Eye (tissue), 1 donor: ENCODE results near the gene KIF16B.
"Not testable (repeated sequence)": the region's sequence is repeated elsewhere in the genome, so short reads cannot be mapped to it uniquely, and the experiment has no call there.

Experiments
- DNase-seq: peaks from one replicate; pipeline ENCODE4 v3.0.0-alpha.2; 2015

Gene KIF16B

DNA sequence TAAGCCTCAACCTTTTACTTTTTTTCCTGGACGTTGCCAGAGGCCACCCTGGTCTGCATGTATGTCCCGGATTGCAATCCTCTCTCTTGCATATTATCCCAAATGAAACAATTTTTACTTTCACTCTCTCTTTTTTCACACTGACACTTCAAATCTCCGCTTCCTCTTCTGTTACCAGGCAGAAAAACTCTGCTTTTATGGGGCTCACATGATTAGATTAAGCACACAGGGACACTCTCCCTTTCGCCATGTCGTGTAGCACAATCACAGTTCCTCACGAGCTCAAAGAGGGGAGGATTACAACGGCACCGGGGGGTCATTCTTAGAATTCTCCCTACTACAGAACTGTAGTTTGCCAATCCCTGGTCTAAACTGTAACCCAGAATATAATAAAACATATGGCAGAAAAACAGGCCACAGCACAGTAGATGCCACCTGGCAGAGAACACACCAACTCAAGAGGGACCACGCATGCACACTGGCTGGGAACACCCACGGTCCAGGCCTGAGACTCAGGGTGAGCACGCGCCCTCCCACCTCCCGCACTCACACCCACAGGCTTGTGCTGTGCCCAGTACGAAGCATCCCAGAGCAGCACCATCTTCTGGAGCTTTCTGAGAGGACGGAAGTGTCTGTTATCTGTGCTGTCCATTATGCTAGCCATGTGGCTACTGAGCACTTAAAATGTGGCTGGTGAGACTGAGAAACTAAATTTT is 288.7 kb downstream of the KIF16B start:
- no peak for DNase-seq

GRCh38 chr20:16283978-16284377 is 289.3 kb downstream of the KIF16B start:
- DNase-seq = no peak

DNA sequence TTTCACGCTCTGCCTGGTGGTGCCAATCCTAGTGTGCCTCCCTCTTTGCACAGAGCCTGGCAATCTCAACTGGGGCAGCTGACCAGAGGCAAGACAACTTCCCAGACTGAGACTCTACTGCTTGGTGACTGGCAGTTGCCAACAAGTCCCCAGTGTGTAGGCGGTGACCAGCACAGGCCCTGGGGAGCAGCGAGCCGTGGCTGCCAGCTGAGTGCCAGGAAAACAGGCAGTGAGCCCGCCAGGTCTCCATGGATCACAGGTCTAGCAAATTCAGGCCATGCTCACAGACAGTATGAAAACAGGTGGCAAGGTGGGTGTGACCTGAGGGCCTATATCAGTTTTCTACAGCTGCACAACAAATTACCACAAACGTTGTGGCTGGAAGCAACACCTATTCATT is 289.9 kb downstream of the KIF16B start:
- DNase-seq = no peak

GRCh38 chr20:16280219-16280618 is 293.0 kb downstream of the KIF16B start:
- DNase-seq = no peak

- no peak for DNase-seq
These were observed 293.9 kb downstream of the KIF16B start for GRCh38 chr20:16279320-16279719.

DNA sequence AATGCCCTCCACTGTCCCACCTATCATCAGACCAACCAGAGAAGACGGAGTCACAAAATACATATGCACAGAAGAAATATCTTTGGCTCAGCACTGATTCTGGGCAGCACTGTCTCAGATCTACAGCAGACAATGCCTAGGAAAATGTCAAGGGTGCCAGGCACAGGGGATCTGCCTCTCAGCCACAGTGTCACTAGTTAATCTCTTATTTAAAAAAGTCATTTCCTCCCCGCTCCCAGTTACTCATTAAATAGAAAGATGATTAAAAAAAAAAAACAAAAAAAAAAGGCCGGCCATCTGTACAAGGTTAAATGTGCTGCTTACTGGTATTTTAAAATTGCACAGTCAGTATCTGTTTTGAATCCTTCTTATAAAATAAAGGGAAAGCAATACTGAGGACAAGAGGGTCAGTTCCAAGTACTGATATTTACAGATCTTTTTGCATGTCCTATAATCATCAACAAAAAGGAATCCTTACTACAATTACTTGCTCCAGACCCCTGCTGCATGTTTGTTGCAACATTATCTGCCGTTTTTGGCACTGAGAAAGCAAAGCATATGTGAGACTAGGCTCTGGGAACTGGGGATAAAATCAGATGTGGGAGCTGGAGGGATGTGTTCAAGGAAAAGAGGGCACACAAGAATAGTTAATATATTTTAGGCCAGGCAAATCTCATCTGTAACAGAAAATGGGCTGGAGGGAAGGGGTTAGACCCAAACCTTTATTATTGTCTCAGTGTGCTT is 299.3 kb downstream of the KIF16B start:
- DNase-seq = no peak

DNA sequence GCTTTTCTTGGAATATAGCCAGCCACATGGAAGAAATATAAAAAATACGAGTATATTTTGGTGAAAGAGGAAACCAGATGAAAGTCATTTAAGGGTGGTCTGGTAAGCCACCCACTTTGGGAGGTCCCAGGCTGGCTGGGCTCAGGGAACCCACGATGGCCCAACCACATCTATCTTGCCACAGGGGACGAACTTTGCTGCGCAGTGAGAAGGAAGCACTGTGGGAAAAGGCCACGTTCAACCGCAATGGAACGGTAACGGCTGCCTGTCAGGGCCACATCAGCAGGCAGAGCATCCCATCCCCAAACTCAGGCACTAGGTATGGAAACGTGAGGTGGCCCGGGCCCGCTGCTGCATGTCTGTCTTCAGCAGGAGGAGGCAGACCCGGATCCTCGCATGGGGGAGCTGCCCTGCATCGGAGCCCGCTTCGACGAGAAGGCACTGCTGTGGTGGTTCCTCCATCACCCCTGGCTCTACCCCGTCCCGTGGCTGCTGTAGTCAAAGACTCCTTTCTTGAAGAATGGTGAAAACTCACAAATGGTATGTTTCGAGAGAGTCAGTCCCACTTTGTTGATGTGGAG is 300.4 kb downstream of the KIF16B start:
- peak; percentile 18 for DNase-seq

- DNase-seq = no peak
These were observed 301.8 kb downstream of the KIF16B start for GRCh38 chr20:16271450-16271849.

DNA sequence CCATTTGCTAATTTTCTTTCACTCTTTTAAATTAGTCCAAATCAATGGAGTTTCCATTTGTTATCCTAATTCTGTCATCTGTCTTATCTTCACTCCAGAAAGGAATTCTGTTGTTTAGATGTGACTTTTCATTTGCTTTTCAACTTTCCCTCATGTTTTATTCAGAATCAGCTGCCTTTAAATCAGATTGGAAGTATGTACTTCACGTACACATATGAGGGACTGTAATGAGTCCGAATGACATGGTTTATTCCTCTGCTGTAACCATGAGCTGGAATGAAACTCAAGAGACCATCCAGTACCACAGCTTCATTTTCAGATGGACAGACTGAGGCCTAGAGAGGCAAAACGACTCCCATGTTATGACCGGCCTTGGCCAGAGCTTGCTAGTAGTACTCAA is 302.3 kb downstream of the KIF16B start:
- DNase-seq = no peak

DNA sequence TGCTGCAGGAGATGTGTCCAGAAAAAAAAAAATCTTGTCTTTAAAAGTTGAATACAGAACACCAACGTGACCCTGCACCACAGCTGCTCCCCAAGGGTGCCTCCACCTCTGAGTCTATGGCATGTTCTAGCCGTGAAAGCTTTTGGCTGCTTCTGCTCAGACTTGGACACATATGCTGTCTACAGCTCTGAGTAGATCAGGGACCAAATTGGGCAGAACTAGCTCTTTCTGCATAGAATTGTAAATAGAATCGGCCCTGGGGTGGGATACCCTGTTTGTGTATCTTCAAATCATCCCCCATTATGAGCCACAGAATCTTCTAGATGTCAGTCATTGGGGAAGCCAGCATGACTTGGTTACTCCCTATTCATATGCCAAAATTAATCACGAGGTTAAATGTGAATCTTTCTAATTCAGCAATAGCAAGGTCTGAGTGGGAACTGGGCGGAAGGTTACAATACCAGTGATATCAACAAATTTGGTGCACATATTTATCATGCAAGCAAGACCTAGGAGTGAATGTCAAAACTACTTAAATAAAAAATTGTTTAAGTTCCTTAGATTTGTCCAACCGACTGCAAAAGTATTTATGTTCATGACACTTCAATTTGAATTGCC is 302.8 kb downstream of the KIF16B start:
- no peak for DNase-seq

- no peak for DNase-seq
These were observed 305.7 kb downstream of the KIF16B start for GRCh38 chr20:16267526-16267925.

DNA sequence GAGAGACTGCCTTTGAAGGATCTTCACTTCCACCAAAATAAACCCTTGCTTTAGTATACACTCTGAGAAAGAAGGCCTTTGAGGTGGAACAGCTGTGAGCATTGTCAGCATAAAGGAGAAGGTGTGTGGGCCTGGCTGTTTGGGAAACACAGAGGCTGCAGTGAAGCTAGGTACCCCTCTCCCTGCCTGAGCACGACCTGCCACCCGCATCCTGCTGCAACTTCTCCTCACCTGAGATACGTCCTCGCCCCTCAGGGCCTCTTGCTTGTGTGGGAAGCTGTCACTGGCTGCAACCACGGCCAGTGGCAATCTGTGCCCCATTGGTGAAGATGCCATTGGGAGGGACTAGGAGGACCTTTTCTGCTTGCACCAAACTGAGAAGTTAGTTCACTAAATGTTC is 307.9 kb downstream of the KIF16B start:
- no peak for DNase-seq

- DNase-seq = no peak
These were observed 309.7 kb downstream of the KIF16B start for GRCh38 chr20:16263582-16263981.

GRCh38 chr20:16262594-16262993 is 310.7 kb downstream of the KIF16B start:
- DNase-seq = no peak

DNA sequence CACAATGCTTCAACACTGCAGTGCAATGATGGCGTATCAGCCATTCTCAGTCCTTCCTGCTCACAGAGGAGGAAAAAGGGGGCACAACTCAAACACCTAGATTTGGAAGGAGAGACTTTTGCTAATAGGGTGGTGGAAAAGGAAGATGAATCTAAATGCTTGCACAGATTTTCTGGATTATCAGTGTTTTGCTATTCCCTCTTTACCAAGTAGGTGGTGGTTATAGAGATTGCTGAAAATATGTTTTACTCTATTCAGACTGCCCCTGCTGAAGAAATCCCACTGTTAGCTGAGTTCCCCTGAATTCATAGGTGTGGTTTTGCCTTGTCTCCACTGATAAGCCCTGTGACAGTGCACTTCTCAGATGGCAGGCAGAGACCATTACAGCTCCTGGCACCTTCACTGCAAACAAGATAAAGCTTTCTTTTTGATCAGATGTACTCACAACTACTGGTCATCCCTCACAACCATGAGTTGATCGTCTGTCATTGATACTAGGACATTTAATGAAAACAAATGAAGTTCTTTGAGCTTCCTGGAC is 311.4 kb downstream of the KIF16B start:
- no peak for DNase-seq

- DNase-seq = peak; percentile 24
These were observed 312.3 kb downstream of the KIF16B start for GRCh38 chr20:16260911-16261310.

DNA sequence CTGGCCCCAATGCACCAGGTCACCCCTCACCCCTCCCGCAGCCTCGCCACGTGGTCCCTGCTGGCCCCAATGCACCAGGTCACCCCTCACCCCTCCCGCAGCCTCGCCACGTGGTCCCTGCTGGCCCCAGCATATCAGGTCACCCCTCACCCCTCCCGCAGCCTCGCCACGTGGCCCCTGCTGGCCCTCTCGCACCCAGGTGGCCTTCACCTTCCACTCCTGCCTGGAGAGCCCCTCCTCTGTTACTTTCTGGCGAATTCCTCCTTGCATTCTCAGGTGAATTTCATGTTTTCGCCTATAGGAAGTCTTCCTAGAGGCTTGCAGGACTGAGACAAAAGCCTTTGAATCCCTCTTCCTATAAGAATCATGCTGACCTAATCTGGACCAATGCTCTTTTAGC is 313.1 kb downstream of the KIF16B start:
- not testable (repeated sequence) for DNase-seq

DNA sequence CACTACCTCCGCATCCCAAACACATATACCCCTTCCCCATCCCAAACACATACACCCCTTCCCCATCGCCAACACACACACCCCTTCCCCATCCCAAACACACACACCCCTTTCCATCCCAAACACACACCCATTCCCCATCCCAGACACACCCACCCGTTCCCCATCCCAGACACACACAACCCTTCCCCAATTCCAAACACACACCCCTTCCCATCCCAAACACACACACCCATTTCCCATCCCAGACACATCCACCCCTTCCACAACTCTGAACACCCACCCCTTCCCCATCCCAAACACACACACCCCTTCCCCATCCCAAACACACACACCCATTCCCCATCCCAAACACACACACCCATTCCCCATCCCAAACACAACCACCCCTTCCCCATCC is 314.5 kb downstream of the KIF16B start:
- no peak for DNase-seq

DNA sequence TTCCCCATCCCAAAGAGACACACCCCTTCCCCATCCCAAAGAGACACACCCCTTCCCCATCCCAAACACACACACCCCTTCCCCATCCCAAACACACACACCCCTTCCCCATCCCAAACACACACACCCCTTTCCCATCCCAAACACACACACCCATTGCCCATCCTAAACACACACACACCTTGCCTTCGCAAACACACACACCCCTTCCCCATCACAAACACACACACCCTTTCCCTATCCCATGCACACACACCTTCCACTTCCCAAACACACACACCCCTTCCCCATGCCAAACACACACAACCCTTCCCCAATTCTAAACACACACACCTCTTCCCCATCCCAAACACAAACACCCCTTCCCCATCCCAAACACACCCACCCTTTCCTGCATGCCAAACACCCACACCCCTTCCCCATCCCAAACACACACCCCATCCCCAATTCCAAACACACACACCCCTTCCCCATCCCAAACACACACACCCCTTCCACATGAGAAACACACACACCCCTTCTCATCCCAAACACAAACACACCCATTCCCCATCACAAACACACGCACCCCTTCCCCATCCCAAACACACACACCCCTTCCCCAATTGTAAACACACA is 315.3 kb downstream of the KIF16B start:
- no peak for DNase-seq

DNA sequence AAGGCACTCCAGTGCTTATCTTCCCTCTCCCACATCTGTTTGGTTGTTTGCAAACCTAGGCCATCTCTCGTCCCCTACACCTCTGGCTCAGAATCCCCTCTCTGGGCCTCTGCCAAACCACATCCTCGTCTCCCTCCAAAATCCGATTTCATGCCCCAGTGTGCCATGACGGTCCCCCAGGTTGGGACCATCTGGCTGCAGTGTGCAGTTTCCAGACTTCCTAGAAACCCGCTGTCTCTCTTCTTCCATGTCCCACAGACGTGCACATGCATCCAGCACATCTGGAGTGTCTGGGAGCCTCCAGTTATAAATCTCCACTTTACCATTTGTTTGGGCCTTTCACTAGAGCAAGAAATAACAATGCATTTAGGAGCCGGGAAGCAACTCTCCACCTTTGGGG is 316.2 kb downstream of the KIF16B start:
- DNase-seq = no peak

DNA sequence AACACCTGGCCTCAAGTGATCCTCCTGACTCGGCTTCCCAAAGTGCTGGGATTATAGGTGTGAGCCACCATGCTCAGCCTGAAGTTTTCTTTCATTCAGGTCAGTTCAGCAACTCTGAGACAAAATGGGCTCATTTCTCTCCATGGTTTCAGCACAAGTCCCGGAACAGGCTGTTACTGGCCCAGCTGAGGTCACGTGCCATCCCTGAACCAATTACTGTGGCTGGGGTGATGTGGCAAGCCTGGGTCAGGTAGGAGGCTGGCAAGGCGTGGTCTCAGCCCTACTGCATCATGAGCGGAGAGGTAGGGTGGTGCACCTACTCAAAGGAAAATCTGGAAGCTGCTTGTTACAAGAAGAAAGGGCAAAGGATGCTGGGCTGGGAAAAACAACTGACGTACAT is 326.4 kb downstream of the KIF16B start:
- no peak for DNase-seq

DNA sequence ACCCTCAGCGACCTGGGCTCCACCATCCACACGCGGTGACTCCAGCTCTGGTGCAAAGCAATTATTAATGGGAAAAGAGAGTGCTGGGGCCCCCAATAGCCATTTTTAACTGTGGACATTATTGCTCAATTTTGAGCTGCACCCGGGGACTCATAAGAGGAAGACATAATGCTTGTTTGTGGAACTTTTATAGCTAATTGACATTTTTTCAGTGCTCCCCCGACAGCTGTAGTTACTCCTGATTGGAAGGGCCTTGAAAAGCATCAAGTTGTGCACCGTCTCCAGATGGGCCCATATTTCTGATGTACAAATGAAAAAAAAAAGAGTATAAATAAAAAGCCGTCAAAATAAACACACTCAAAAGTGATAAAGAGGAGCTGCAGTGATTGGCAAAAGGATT is 327.0 kb downstream of the KIF16B start:
- no peak for DNase-seq

DNA sequence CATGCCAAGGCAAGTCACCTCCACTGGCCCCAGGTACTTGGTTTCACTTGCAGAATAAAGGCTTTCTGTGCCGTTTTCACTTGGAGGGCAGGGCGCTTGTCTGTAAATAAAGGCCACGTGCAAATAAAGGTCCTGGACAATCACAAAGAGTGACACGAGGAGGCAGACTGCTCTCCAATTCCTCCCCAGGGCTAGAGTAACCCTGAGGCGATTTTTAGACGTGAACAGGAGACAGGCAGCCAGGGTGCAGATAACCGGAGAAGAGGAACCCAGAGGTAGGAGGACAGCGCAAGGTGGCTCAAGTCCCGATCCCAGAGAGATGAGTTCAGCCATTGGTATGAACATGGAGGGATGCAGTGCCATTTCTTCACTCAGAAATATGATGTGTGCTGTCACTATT is 327.4 kb downstream of the KIF16B start:
- no peak for DNase-seq
